Measurements from ENCODE around the gene FBXW7.

FBXW7 gene

DNA sequence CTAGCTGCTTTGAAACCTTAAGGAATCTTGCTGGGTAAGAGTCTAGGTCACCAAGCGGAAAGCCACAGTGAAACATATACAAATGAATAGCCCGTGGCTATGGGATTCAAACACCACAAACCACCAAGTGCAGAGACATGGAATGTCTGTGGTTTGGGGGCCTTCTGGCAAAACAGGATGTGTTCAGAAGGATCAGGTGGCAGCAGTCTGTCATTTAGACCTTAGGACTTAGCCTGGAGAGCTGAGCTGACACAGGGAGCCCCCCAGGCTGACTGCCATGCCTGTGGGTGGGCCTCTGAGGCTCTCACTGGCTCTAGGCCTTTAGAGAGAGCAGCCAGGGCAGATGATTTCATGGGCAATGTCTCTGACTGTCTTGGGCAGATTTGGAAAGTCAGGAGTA is 225.6 kb downstream of the FBXW7 start:
- Mint-ChIP-seq H3K27ac (peak overlapping the region; percentile 36), H3K27me3 (ENCODE audit: low read depth, poor library complexity) (peaks cover 6% of the 10 kb centered on the region), H3K4me3 (no peak overlapping the region), H3K4me1 (peaks cover 48% of the 10 kb centered on the region), H3K9me3 (no peaks in the 10 kb centered on the region), H3K36me3 (ENCODE audit: low read depth) (no peaks in the 10 kb centered on the region)
- TF ChIP-seq, protein P1, sequence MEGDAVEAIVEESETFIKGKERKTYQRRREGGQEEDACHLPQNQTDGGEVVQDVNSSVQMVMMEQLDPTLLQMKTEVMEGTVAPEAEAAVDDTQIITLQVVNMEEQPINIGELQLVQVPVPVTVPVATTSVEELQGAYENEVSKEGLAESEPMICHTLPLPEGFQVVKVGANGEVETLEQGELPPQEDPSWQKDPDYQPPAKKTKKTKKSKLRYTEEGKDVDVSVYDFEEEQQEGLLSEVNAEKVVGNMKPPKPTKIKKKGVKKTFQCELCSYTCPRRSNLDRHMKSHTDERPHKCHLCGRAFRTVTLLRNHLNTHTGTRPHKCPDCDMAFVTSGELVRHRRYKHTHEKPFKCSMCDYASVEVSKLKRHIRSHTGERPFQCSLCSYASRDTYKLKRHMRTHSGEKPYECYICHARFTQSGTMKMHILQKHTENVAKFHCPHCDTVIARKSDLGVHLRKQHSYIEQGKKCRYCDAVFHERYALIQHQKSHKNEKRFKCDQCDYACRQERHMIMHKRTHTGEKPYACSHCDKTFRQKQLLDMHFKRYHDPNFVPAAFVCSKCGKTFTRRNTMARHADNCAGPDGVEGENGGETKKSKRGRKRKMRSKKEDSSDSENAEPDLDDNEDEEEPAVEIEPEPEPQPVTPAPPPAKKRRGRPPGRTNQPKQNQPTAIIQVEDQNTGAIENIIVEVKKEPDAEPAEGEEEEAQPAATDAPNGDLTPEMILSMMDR (IDR thresholded peaks at IDR 0.05): no peak
- DNase-seq: no peak

DNA sequence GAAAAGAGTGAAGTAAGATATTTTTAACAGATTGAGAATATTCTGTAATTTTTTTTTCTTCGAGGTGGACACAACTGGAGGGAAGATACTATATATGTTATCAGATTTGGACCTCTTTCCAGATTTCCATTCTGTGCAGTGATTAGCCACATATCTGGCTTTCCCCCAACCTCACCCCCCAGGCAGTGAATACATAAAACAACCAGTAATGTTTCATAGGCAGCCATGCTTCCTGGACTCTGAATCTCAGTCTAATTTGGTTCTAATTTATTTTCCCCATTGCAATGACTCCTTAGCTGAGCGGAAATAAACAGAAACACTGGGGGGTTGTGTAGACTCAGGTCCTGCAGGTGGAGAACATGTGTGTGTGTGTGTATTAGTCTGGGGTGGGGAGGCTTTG is 226.5 kb downstream of the FBXW7 start:
- Mint-ChIP-seq H3K27me3 (ENCODE audit: low read depth, poor library complexity) (peaks cover 7% of the 10 kb centered on the region), H3K36me3 (ENCODE audit: low read depth) (no peaks in the 10 kb centered on the region), H3K27ac (no peak overlapping the region), H3K4me3 (no peak overlapping the region), H3K4me1 (peaks cover 54% of the 10 kb centered on the region), H3K9me3 (no peaks in the 10 kb centered on the region)
- TF ChIP-seq, protein P1 (IDR thresholded peaks at IDR 0.05): no peak
- no peak for DNase-seq

DNA sequence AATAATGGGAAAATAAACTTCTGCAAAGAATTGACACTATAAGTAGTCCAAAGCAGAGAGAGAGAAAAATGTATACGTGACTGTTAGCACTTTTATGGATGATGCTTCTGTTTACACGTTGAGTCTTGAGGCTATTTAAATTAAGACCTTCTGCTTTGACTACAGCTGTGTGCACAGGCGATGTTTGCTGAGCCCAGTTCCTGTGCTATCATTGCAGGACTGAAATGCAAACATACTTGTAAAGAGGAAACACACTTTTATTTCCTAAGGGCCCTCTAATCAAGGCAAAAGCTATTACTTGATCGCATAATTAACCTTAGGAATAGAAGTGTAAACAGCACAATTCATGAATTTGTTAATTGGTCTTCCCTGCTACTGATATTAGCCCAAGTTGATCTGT is 226.9 kb downstream of the FBXW7 start:
- no peak overlapping the region for H3K4me3 Mint-ChIP-seq
- H3K36me3 Mint-ChIP-seq (ENCODE audit: low read depth): no peaks in the 10 kb centered on the region
- peaks cover 58% of the 10 kb centered on the region for H3K4me1 Mint-ChIP-seq
- no peak for DNase-seq
- peaks cover 10% of the 10 kb centered on the region for H3K27me3 Mint-ChIP-seq (ENCODE audit: low read depth, poor library complexity)
- H3K27ac Mint-ChIP-seq: no peak overlapping the region
- H3K9me3 Mint-ChIP-seq: no peaks in the 10 kb centered on the region
- TF ChIP-seq, protein P1 (IDR thresholded peaks at IDR 0.05): no peak

DNA sequence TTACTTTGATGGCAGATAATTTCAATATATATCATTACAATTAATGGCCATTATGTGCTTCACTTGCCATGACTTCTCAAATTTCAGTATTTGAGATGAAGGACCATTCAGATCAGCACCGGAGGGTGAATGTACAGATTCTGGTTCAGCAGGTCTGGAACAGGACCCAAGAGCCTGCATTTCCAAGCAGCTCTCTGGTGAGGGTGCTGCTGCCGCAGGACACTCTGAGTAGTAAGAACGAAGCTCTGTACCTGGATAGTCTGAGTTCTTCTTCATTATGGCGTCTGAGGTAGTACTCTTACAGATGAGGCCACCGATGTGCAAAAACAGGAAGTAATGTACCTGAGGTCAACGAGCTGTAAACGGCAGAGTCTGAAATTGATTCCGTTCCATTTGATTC is 228.2 kb downstream of the FBXW7 start:
- TF ChIP-seq, protein P1 (IDR thresholded peaks at IDR 0.05): no peak
- Mint-ChIP-seq H3K4me1 (peaks cover 65% of the 10 kb centered on the region), H3K27me3 (ENCODE audit: low read depth, poor library complexity) (peaks cover 10% of the 10 kb centered on the region), H3K36me3 (ENCODE audit: low read depth) (no peaks in the 10 kb centered on the region), H3K27ac (no peak overlapping the region), H3K4me3 (no peak overlapping the region), H3K9me3 (no peaks in the 10 kb centered on the region)
- no peak for DNase-seq

DNA sequence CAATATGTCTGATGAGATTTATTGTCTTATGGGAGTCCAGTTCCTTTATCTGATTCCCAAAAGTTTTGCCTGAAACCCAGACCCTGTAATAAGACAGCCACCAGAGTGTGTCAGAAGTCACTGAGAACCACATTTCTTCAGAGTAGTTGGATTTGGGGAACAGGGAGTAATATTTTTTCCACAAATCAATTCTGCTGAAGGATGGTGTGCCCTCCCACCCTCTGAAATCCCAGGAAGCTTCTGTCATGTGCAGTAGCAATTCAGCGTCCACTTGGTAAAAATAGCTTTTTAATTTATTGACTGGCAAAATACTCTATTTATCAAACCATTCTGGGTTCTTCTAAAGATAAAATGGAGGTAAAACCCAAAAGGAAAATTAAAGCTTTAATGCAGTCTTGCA is 229.4 kb downstream of the FBXW7 start:
- no peaks in the 10 kb centered on the region for H3K36me3 Mint-ChIP-seq (ENCODE audit: low read depth)
- TF ChIP-seq, protein P1 (IDR thresholded peaks at IDR 0.05): no peak

DNA sequence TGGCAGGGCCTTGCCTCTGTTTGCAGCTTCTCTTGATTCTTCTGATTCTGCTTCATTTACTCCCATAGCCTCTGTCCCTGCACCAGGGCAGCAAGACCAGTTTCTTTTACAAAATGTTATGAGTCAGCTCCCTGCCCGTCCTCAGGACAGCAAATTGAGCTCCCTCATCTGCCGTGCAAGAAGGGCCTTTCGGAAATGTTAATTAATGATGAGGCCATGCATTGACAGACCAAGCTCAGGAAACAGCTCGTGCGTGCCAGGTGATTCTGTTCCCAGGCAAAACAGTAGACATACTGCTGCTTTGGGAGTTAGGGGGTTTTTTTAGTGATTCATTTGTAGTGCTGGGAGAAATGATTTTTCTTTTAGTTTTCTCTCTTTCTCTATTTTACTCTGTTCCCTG is 231.7 kb downstream of the FBXW7 start:
- TF ChIP-seq, protein P1 (IDR thresholded peaks at IDR 0.05): no peak
- peaks cover 48% of the 10 kb centered on the region for H3K4me1 Mint-ChIP-seq
- peak overlapping the region; percentile 27 for H3K4me3 Mint-ChIP-seq
- no peaks in the 10 kb centered on the region for H3K36me3 Mint-ChIP-seq (ENCODE audit: low read depth)
- DNase-seq: no peak
- peaks cover 8% of the 10 kb centered on the region for H3K27me3 Mint-ChIP-seq (ENCODE audit: low read depth, poor library complexity)
- no peaks in the 10 kb centered on the region for H3K9me3 Mint-ChIP-seq
- H3K27ac Mint-ChIP-seq: peak overlapping the region; percentile 83

More for the DNA sequence above, 229.4 kb downstream of the FBXW7 start:
- DNase-seq: no peak
- Mint-ChIP-seq H3K27me3 (ENCODE audit: low read depth, poor library complexity) (peaks cover 10% of the 10 kb centered on the region), H3K9me3 (no peaks in the 10 kb centered on the region), H3K27ac (no peak overlapping the region), H3K4me3 (no peak overlapping the region), H3K4me1 (peaks cover 65% of the 10 kb centered on the region)
